Neural cell (in vitro differentiated cells): Measurements from ENCODE around the gene KRT38. TPM values are rescaled to one million over a fixed set of nuclear protein-coding genes. Genes with fewer than 3 reads are reported as not detected.

Source experiments
- H2AFZ ChIP-seq: fragments of 200-600, 300-800 bp; sonication (generic), shearing (Covaris generic); 2 replicates; pipeline ENCODE4 v1.6.0; 2014; ENCODE audit warnings: low read depth, mild to moderate bottlenecking, antibody characterized with exemption, low read length, moderate library complexity
- H3F3A ChIP-seq: fragments of 200-600 bp; shearing (Covaris generic); 2 replicates; pipeline ENCODE4 v1.6.1; 2016; ENCODE audit warnings: mild to moderate bottlenecking, moderate library complexity, mixed read lengths, antibody characterized with exemption, low read length; ENCODE audit not compliant: insufficient read depth, poor library complexity, severe bottlenecking
- H3K27ac ChIP-seq: fragments of 200-600, 300-800 bp; sonication (generic), shearing (Covaris generic); 2 replicates; pipeline ENCODE4 v1.5.1; 2014; ENCODE audit warnings: mild to moderate bottlenecking, low read length, moderate library complexity
- H3K27me3 ChIP-seq: fragments of 300-800, 200-600 bp; sonication (generic), shearing (Covaris generic); 2 replicates; pipeline ENCODE4 v1.6.0; 2014; ENCODE audit warnings: mild to moderate bottlenecking, low read depth, low read length, moderate library complexity; ENCODE audit not compliant: insufficient read depth
- H3K36me3 ChIP-seq: fragments of 300-800, 200-600 bp; sonication (generic), shearing (Covaris generic); 2 replicates; pipeline ENCODE4 v1.5.1; 2014; ENCODE audit warnings: mild to moderate bottlenecking, antibody characterized with exemption, low read length, moderate library complexity; ENCODE audit not compliant: insufficient read depth
- H3K4me2 ChIP-seq: fragments of 300-800, 200-600 bp; sonication (generic), shearing (Covaris generic); 2 replicates; pipeline ENCODE4 v1.6.0; 2014; ENCODE audit warnings: mild to moderate bottlenecking, low read length
- H3K4me3 ChIP-seq: fragments of 300-800, 200-600 bp; sonication (generic), shearing (Covaris generic); 2 replicates; pipeline ENCODE4 v1.5.1; 2014; ENCODE audit warnings: mild to moderate bottlenecking, low read length, moderate library complexity
- H3K79me2 ChIP-seq: fragments of 200-600 bp; shearing (Covaris generic); replicated peaks from 2 replicates; pipeline ENCODE4 v1.6.0; 2014; ENCODE audit warnings: mild to moderate bottlenecking, low read length, moderate library complexity; ENCODE audit not compliant: insufficient read depth
- H3K9ac ChIP-seq: fragments of 300-800, 200-600 bp; sonication (generic), shearing (Covaris generic); 2 replicates; pipeline ENCODE4 v1.6.1; 2016; ENCODE audit warnings: mild to moderate bottlenecking, low read length, mixed read lengths
- H3K9me2 ChIP-seq: fragments of 200-600 bp; shearing (Covaris generic); 2 replicates; pipeline ENCODE4 v1.6.1; 2016; ENCODE audit warnings: mild to moderate bottlenecking, low read length, mixed read lengths; ENCODE audit not compliant: insufficient read depth
- H3K9me3 ChIP-seq: fragments of 200-600, 300-800 bp; sonication (generic), shearing (Covaris generic); 2 replicates; pipeline ENCODE4 v1.6.1; 2016; ENCODE audit warnings: mild to moderate bottlenecking, mixed run types, low read length, moderate library complexity, mixed read lengths
- H4K20me1 ChIP-seq: fragments of 200-600 bp; shearing (Covaris generic); 2 replicates; pipeline ENCODE4 v1.6.1; 2016; ENCODE audit warnings: mild to moderate bottlenecking, mixed run types; ENCODE audit not compliant: insufficient read depth
- CTCF ChIP-seq: fragments of 450-650 bp; IDR thresholded peaks from 2 replicates; pipeline ENCODE4 v1.5.1; 2014; ENCODE audit warnings: antibody characterized with exemption, mild to moderate bottlenecking, moderate library complexity; ENCODE audit not compliant: poor library complexity, severe bottlenecking
- EP300 ChIP-seq: fragments of 450-650 bp; conservative IDR thresholded peaks from 2 replicates; pipeline ENCODE4 v1.6.1; 2014; ENCODE audit warnings: antibody characterized with exemption, mild to moderate bottlenecking, moderate library complexity; ENCODE audit not compliant: poor library complexity, severe bottlenecking
- EZH2 ChIP-seq: fragments of 200-600, 300-800 bp; shearing (Covaris generic), sonication (generic); IDR thresholded peaks from 2 replicates; pipeline ENCODE4 v1.6.1; 2014; ENCODE audit warnings: antibody characterized with exemption, low read length, borderline replicate concordance, mild to moderate bottlenecking; ENCODE audit not compliant: insufficient read depth, poor library complexity, severe bottlenecking
- MXI1 ChIP-seq: fragments of 450-650 bp; conservative IDR thresholded peaks from 2 replicates; pipeline ENCODE4 v1.6.1; 2014; ENCODE audit warnings: antibody characterized with exemption, mild to moderate bottlenecking; ENCODE audit not compliant: poor library complexity, severe bottlenecking
- POLR2AphosphoS5 ChIP-seq: IDR thresholded peaks from 2 replicates; pipeline ENCODE4 v1.6.1; 2012
- RAD21 ChIP-seq: fragments of 450-650 bp; conservative IDR thresholded peaks from 2 replicates; pipeline ENCODE4 v1.6.1; 2014; ENCODE audit warnings: antibody characterized with exemption, mild to moderate bottlenecking, moderate library complexity
- REST ChIP-seq: IDR thresholded peaks from 2 replicates; pipeline ENCODE4 v1.6.1; 2012; ENCODE audit warnings: borderline replicate concordance
- SMC3 ChIP-seq: fragments of 450-650 bp; conservative IDR thresholded peaks from 2 replicates; pipeline ENCODE4 v1.6.1; 2014; ENCODE audit warnings: antibody characterized with exemption, mild to moderate bottlenecking, moderate library complexity; ENCODE audit not compliant: poor library complexity
- TAF1 ChIP-seq: IDR thresholded peaks from 2 replicates; pipeline ENCODE4 v1.6.1; 2012; ENCODE audit warnings: low read depth
- polyA plus RNA-seq: library from polyadenylated mRNA; depleted of rRNA; stranded (reverse); fragments of >200 nt; gene quantifications from 2 replicates; pipeline ENCODE4 v1.2.3, GENCODE V29; 2014

KRT38 gene
- polyA plus RNA-seq, 1 donor from 2014 or later, result not detected

- Histone ChIP-seq H4K20me1 (no peaks in the 10 kb centered on the region), H3F3A (no peaks in the 10 kb centered on the region), H3K4me3 (no peak overlapping the region), H3K27me3 (no peaks in the 10 kb centered on the region), H3K36me3 (no peaks in the 10 kb centered on the region), H3K79me2 (no peaks in the 10 kb centered on the region), H3K9me2 (no peaks in the 10 kb centered on the region), H3K9me3 (no peaks in the 10 kb centered on the region), H2AFZ (no peak overlapping the region), H3K9ac (no peak overlapping the region), H3K27ac (no peak overlapping the region), H3K4me2 (no peak overlapping the region)
- TF ChIP-seq CTCF (no peak), MXI1 (no peak), SMC3 (no peak), TAF1 (no peak), RAD21 (no peak), POLR2AphosphoS5 (no peak), REST (no peak), EZH2 (no peak), EP300 (no peak)
Observed at GRCh38 chr17:41455236-41455635, 14.5 kb upstream of the KRT38 start.

DNA sequence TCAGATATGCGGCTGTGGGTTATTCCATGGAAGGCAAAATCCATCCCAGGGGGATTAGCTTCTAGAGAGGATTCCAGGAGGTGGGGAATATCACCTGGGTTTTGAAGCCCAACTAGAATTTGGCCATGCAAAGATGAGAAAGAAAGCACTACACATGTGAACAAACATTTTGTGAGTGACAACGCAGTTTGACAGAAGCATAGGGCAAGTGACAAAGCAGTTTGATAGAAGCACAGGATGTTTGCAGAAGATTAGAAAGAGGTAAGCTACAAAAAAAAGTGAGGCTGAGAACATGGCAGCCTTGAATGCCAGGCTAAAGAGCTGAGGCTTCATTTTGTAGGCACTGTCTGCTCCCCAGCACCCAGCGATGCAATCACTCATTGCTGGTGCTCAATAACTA, 12.3 kb upstream of the KRT38 start:
- Histone ChIP-seq H3K4me3 (no peak overlapping the region), H3K36me3 (no peaks in the 10 kb centered on the region), H3K9me3 (no peaks in the 10 kb centered on the region), H4K20me1 (no peaks in the 10 kb centered on the region), H3K79me2 (no peaks in the 10 kb centered on the region), H3F3A (no peaks in the 10 kb centered on the region), H3K27ac (no peak overlapping the region), H3K4me2 (no peak overlapping the region), H3K9me2 (no peaks in the 10 kb centered on the region), H3K27me3 (no peaks in the 10 kb centered on the region), H3K9ac (no peak overlapping the region), H2AFZ (no peak overlapping the region)
- TF ChIP-seq POLR2AphosphoS5 (no peak), TAF1 (no peak), RAD21 (no peak), CTCF (no peak), MXI1 (no peak), REST (no peak), EP300 (no peak), EZH2 (no peak), SMC3 (no peak)
